CD4-positive, alpha-beta T cell (primary cell): ENCODE data around the gene MPZL3. TPM values are rescaled to one million over a fixed set of nuclear protein-coding genes. Genes with fewer than 3 reads are reported as not detected.

ENCODE experiments used
- ATAC-seq: fragments of 200-7000 bp; cut with Tn5 transposase; one replicate; pipeline ENCODE4 v1.10.0; 2022; ENCODE audit warnings: mild to moderate bottlenecking; ENCODE audit not compliant: poor library complexity
- CTCF ChIA-PET: fragments of 350-600 bp; sonication (Branson Sonifier 250); formaldehyde crosslinking; loops from one replicate; lab custom pipeline; 2021; ENCODE audit warnings: antibody characterized with exemption, inconsistent platforms; lab: Charles Lee
- POLR2A ChIA-PET: fragments of 350-600 bp; sonication (Branson Sonifier 250); formaldehyde crosslinking; loops from one replicate; lab custom pipeline; 2021; ENCODE audit warnings: antibody characterized with exemption, inconsistent platforms; lab: Charles Lee
- DNase-seq, 14 experiments: peaks; one replicate each; pipeline ENCODE4 v3.0.0-alpha.2; 2013 to 2020; ENCODE audit warnings: mixed read lengths in 2 of 14
- H3K27ac ChIP-seq, 2 donors: one replicate each; pipeline versions ENCODE4 v1.5.1 to v1.7.0; 2013; ENCODE audit warnings: low read length in 2 of 2, low read depth in 1 of 2, mild to moderate bottlenecking in 1 of 2
- H3K27me3 ChIP-seq, 2 experiments: 1 replicate in 1 of 2; 2 replicates in 1 of 2; pipeline versions ENCODE4 v1.6.1 to v1.7.0; 2013; ENCODE audit warnings: low read length in 2 of 2, control low read depth in 1 of 2, mild to moderate bottlenecking in 1 of 2, moderate library complexity in 1 of 2; ENCODE audit not compliant: insufficient read depth in 2 of 2, control insufficient read depth in 1 of 2
- H3K36me3 ChIP-seq: one replicate; pipeline ENCODE4 v1.6.1; 2013; ENCODE audit warnings: low read length, control low read depth; ENCODE audit not compliant: insufficient read depth
- H3K4me1 ChIP-seq: one replicate; pipeline ENCODE4 v1.6.1; 2013; ENCODE audit warnings: low read length, control low read depth; ENCODE audit not compliant: insufficient read depth
- H3K4me3 ChIP-seq: one replicate; pipeline ENCODE4 v1.5.1; 2013; ENCODE audit warnings: mild to moderate bottlenecking, low read length, moderate library complexity
- H3K9me3 ChIP-seq, 2 experiments: 1 replicate in 1 of 2; 2 replicates in 1 of 2; pipeline versions ENCODE4 v1.6.1 to v1.7.0; 2013; ENCODE audit warnings: low read length in 2 of 2, mild to moderate bottlenecking in 2 of 2, control low read depth in 1 of 2, moderate library complexity in 1 of 2; ENCODE audit not compliant: control insufficient read depth in 1 of 2, insufficient read depth in 1 of 2
- H3K27ac Mint-ChIP-seq: one replicate; pipeline ENCODE4 v1.8.0; 2020; ENCODE audit warnings: mixed read lengths
- H3K27me3 Mint-ChIP-seq: one replicate; pipeline ENCODE4 v1.8.0; 2021; ENCODE audit warnings: mixed read lengths
- H3K36me3 Mint-ChIP-seq: one replicate; pipeline ENCODE4 v1.8.0; 2021; ENCODE audit warnings: low read depth, mixed read lengths
- H3K4me1 Mint-ChIP-seq: one replicate; pipeline ENCODE4 v1.8.0; 2021; ENCODE audit warnings: low read depth, mixed read lengths
- H3K4me3 Mint-ChIP-seq: one replicate; pipeline ENCODE4 v1.8.0; 2020; ENCODE audit warnings: mild to moderate bottlenecking, mixed read lengths
- H3K9me3 Mint-ChIP-seq: one replicate; pipeline ENCODE4 v1.8.0; 2020; ENCODE audit warnings: mixed read lengths
- intact Hi-C, 2 experiments: fragments of 100-400 bp; cut with DNase I in 1 of 2; cut with micrococcal nuclease in 1 of 2; formaldehyde crosslinking; loops; one replicate each; pipeline versions ENCODE4 v1.15.1 to v1.9.0; 2023 to 2025; cut with DNase I, micrococcal nuclease
- total RNA-seq, 174 experiments: library from RNA in 2 of 174; stranded (reverse) in 2 of 174; gene quantifications; one replicate each; pipeline ENCODE4 v1.2.3 and lab custom pipeline; 2021 to 2026
- TF ChIP-seq, protein P1 (sequence below): fragments of 200-600 bp; IDR thresholded peaks from one replicate; pipeline ENCODE4 v1.8.0; 2022; ENCODE audit warnings: antibody characterized with exemption, mild to moderate bottlenecking

The MPZL3 gene
- total RNA-seq, 2 experiments from 2014 or later = 29.0 to 30.2 TPM

DNA sequence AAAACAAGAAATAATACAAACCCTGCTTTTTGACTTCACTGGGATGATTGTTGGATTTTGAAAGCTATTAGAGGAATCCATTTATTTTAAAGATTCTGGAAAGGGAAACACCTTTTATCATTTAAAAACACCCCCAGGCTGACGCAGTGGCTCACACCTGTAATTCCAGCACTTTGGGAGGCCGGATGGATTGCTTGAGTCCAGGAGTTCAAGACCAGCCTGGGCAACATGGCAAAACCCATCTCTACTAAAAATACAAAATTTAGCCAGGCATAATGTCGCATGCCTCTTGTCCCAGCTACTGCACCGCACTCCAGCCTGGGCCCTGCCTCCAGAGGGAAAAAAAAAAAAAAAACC lies 75.4 kb downstream of the MPZL3 start:
- CTCF ChIA-PET = interaction anchor here (0.9 kb wide), 1 partner anchor 27 kb away, joined by 3 read pairs; no protein-coding TSS in a partner anchor

More for the DNA sequence above, 75.4 kb downstream of the MPZL3 start:
- no peak for ATAC-seq
- Histone ChIP-seq H3K9me3 (no peaks in the 10 kb centered on the region), H3K4me1 (peaks cover 3% of the 10 kb centered on the region), H3K27ac (no peak overlapping the region), H3K36me3 (no peaks in the 10 kb centered on the region), H3K4me3 (no peak overlapping the region), H3K27me3 (peaks cover 0 to 8% of the 10 kb centered on the region in 2 experiments)
- no peaks in the 10 kb centered on the region for H3K9me3 Mint-ChIP-seq
- DNase-seq = no peak
- no peak overlapping the region for H3K27ac Mint-ChIP-seq
- H3K27me3 Mint-ChIP-seq = peaks cover 17% of the 10 kb centered on the region
- H3K4me1 Mint-ChIP-seq = peaks cover 1% of the 10 kb centered on the region
- no peak overlapping the region for H3K4me3 Mint-ChIP-seq
- intact Hi-C loops = loop anchor here in 1 of 2 experiments (10.0 kb wide), 2 partner anchors 332 to 372 kb away; no protein-coding TSS in a partner anchor
- POLR2A ChIA-PET = interaction anchor here (0.6 kb wide), 1 partner anchor 361 kb away, joined by 4 read pairs; no protein-coding TSS in a partner anchor
- no peaks in the 10 kb centered on the region for H3K36me3 Mint-ChIP-seq
- TF ChIP-seq, protein P1, sequence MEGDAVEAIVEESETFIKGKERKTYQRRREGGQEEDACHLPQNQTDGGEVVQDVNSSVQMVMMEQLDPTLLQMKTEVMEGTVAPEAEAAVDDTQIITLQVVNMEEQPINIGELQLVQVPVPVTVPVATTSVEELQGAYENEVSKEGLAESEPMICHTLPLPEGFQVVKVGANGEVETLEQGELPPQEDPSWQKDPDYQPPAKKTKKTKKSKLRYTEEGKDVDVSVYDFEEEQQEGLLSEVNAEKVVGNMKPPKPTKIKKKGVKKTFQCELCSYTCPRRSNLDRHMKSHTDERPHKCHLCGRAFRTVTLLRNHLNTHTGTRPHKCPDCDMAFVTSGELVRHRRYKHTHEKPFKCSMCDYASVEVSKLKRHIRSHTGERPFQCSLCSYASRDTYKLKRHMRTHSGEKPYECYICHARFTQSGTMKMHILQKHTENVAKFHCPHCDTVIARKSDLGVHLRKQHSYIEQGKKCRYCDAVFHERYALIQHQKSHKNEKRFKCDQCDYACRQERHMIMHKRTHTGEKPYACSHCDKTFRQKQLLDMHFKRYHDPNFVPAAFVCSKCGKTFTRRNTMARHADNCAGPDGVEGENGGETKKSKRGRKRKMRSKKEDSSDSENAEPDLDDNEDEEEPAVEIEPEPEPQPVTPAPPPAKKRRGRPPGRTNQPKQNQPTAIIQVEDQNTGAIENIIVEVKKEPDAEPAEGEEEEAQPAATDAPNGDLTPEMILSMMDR = no peak

Other genes with a start within 250 kb of the MPZL3 start
- gene TMPRSS4, start 175.3 kb downstream of the MPZL3 start, total RNA-seq = not detected
- gene SMIM35, start 165.4 kb downstream of the MPZL3 start, total RNA-seq = under 1 TPM; 0.06 to 0.08 TPM
- not detected for gene SCN4B, start 99.5 kb downstream of the MPZL3 start, total RNA-seq
- gene SCN2B, start 75.7 kb downstream of the MPZL3 start, total RNA-seq = not detected
- 10 to 100 TPM; 26.7 to 30.3 TPM for gene JAML, start 27.4 kb downstream of the MPZL3 start, total RNA-seq
- gene MPZL2, start 11.9 kb upstream of the MPZL3 start, total RNA-seq = 1 to 10 TPM in 1 of 2 experiments, under 1 TPM in 1; 0.95 to 1.8 TPM
- gene CD3E, start 52.4 kb upstream of the MPZL3 start, total RNA-seq = 100 to 1,000 TPM; 483 to 515 TPM
- 100 to 1,000 TPM; 265 to 274 TPM for gene CD3D, start 90.3 kb upstream of the MPZL3 start, total RNA-seq
- 100 to 1,000 TPM; 102 to 109 TPM for gene CD3G, start 92.0 kb upstream of the MPZL3 start, total RNA-seq
- 10 to 100 TPM; 40.1 to 43.0 TPM for gene UBE4A, start 107.2 kb upstream of the MPZL3 start, total RNA-seq
- 100 to 1,000 TPM; 147 to 153 TPM for gene ATP5MG, start 149.2 kb upstream of the MPZL3 start, total RNA-seq
- gene KMT2A, start 184.1 kb upstream of the MPZL3 start, total RNA-seq = 100 to 1,000 TPM; 135 to 140 TPM